HepG2 (cell line): ENCODE data around the gene ZNF343. TPM values are rescaled to one million over a fixed set of nuclear protein-coding genes. Genes with fewer than 3 reads are reported as not detected.

ENCODE experiments used
- ARNT2 ChIP-seq: sonication (generic); formaldehyde crosslinking; IDR thresholded peaks from 2 replicates; pipeline ENCODE4 v1.8.0; 2022; ENCODE audit warnings: mild to moderate bottlenecking, low read depth, missing genetic modification reagents, moderate library complexity
- DMTF1 ChIP-seq: sonication (generic); formaldehyde crosslinking; IDR thresholded peaks from 2 replicates; pipeline ENCODE4 v1.4.0; 2020; ENCODE audit warnings: mild to moderate bottlenecking, missing genetic modification reagents
- DPF2 ChIP-seq: sonication (generic); formaldehyde crosslinking; IDR thresholded peaks from 2 replicates; pipeline ENCODE4 v1.4.0; 2020; ENCODE audit warnings: mild to moderate bottlenecking, low read depth, missing genetic modification reagents, borderline replicate concordance
- FOXK2 ChIP-seq: fragments of 450-650 bp; IDR thresholded peaks from 2 replicates; pipeline ENCODE4 v1.6.1; 2016
- IRF2 ChIP-seq: IDR thresholded peaks from 2 replicates; pipeline ENCODE4 v1.6.1; 2018; ENCODE audit warnings: missing genetic modification reagents, missing compliant biosample characterization
- KDM2A ChIP-seq: sonication (generic); formaldehyde crosslinking; IDR thresholded peaks from 2 replicates; pipeline ENCODE4 v1.4.0; 2020; ENCODE audit warnings: low read depth, missing genetic modification reagents, borderline replicate concordance
- NFYC ChIP-seq: IDR thresholded peaks from 2 replicates; pipeline ENCODE4 v1.6.1; 2016; ENCODE audit warnings: missing genetic modification reagents, missing compliant biosample characterization
- RCOR2 ChIP-seq: IDR thresholded peaks from 2 replicates; pipeline ENCODE4 v1.6.1; 2016; ENCODE audit warnings: missing biosample characterization, missing genetic modification reagents
- REL ChIP-seq: sonication (generic); formaldehyde crosslinking; conservative IDR thresholded peaks from 2 replicates; pipeline ENCODE4 v1.8.0; 2022; ENCODE audit warnings: mild to moderate bottlenecking, missing genetic modification reagents, moderate library complexity
- SNAPC2 ChIP-seq: sonication (generic); formaldehyde crosslinking; IDR thresholded peaks from 2 replicates; pipeline ENCODE4 v1.8.1; 2022; ENCODE audit warnings: mild to moderate bottlenecking, missing genetic modification reagents
- SRSF9 ChIP-seq: fragments of 200-400 bp; formaldehyde crosslinking; IDR thresholded peaks from 2 replicates; pipeline ENCODE4 v1.6.1; 2018; ENCODE audit warnings: borderline replicate concordance, mild to moderate bottlenecking, low read depth, low read length; ENCODE audit not compliant: insufficient read depth, poor library complexity, severe bottlenecking
- SRY ChIP-seq: sonication (generic); formaldehyde crosslinking; IDR thresholded peaks from 2 replicates; pipeline ENCODE4 v1.8.0; 2022; ENCODE audit warnings: mild to moderate bottlenecking, missing genetic modification reagents
- TBX2 ChIP-seq: sonication (generic); formaldehyde crosslinking; IDR thresholded peaks from 2 replicates; pipeline ENCODE4 v1.5.0; 2020; ENCODE audit warnings: missing genetic modification reagents, mild to moderate bottlenecking, borderline replicate concordance
- TRAFD1 ChIP-seq: sonication (generic); formaldehyde crosslinking; IDR thresholded peaks from 2 replicates; pipeline ENCODE4 v1.5.1; 2020; ENCODE audit warnings: missing genetic modification reagents, mild to moderate bottlenecking, borderline replicate concordance
- U2AF2 ChIP-seq: fragments of 200-400 bp; formaldehyde crosslinking; IDR thresholded peaks from 2 replicates; pipeline ENCODE4 v1.6.1; 2017; ENCODE audit warnings: low read depth, mild to moderate bottlenecking, low read length
- ZNF235 ChIP-seq: sonication (generic); formaldehyde crosslinking; IDR thresholded peaks from 2 replicates; pipeline ENCODE4 v1.8.1; 2023; ENCODE audit warnings: mild to moderate bottlenecking, missing genetic modification reagents, borderline replicate concordance
- ZNF337 ChIP-seq: sonication (generic); formaldehyde crosslinking; IDR thresholded peaks from 2 replicates; pipeline ENCODE4 v1.5.1; 2020; ENCODE audit warnings: missing genetic modification reagents, low read depth, mild to moderate bottlenecking, borderline replicate concordance
- ZNF550 ChIP-seq: sonication (generic); formaldehyde crosslinking; IDR thresholded peaks from 2 replicates; pipeline ENCODE4 v1.4.0; 2020; ENCODE audit warnings: mild to moderate bottlenecking, missing genetic modification reagents, borderline replicate concordance
- ZNF749 ChIP-seq: sonication (generic); formaldehyde crosslinking; IDR thresholded peaks from 2 replicates; pipeline ENCODE4 v1.8.0; 2022; ENCODE audit warnings: mild to moderate bottlenecking, missing genetic modification reagents, moderate library complexity, borderline replicate concordance
- polyA plus RNA-seq, 8 experiments: library from polyadenylated mRNA; depleted of rRNA in 3 of 8; stranded (reverse) in 7 of 8; unstranded in 1 of 8; fragments of >200 nt; fragmentation: Illumina TruSeq in 4 of 8; extraction: Trizol in 4 of 8; gene quantifications; 2 replicates each; pipeline versions ENCODE4 v1.2.1 to v1.2.3, GENCODE V29; 2011 to 2016; ENCODE audit warnings: low read depth in 4 of 8, missing spikeins in 1 of 8, mixed read lengths in 1 of 8; ENCODE audit not compliant: insufficient read depth in 1 of 8
- total RNA-seq, 5 experiments: library from RNA; depleted of rRNA; stranded (reverse); fragments of >200 nt; fragmentation: Illumina TruSeq; extraction: Trizol; gene quantifications; 2 replicates each; pipeline ENCODE4 v1.2.3, GENCODE V29; 2016; ENCODE audit warnings: low read depth in 1 of 5
- TF ChIP-seq, protein P1 (sequence below): sonication (generic); formaldehyde crosslinking; IDR thresholded peaks from 2 replicates; pipeline ENCODE4 v1.4.0; 2020; ENCODE audit warnings: missing genetic modification reagents

The ZNF343 gene
- total and polyA plus RNA-seq, 2 of the 13 experiments (the other 11 are each of a cell fraction or from before 2014, with no cell fraction given): 16.4 to 22.1 TPM

DNA sequence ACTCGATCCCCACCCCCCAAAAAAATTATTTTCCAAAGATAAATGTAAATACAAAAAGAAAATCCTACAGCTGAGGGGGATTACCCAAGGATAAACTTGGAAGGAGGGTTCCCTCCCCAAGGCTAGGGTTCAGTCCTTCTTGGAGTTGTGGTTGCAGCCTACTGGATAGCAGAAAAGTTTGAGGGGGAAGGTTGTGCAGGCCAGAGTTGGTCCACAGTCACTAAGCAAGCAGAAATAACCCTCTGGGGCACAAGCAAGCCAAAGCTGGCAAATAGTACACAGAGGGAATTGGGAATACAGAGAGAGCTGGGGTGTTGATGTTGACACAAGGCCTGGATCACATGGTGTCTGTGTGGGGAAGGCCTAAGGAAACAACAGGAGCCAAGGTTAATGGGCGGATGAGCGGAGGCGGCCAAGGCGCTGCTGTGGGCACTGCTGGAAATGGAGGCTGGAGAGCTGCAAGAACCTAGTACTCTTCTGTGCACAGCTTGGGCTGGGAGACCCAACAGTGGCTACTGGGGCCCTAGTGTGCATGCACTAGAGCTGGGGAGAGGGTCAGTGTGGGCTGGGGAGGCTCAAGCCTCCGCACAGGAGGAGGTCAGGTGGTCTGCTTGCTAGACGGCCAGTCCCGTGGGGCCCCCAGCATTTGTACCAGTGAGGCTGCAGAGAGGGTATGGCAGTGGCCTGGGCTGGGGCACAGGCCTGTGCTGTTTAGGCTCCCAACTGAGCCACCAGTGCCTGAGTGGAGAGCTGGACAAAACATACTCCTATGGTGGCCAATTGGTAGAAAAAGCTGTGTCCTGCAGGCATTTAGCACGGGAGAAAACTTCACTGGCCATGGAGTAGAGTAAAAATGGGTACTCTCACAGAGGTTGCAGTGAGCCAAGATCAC lies 32.6 kb downstream of the ZNF343 start (continued):
- TF ChIP-seq, protein P1, sequence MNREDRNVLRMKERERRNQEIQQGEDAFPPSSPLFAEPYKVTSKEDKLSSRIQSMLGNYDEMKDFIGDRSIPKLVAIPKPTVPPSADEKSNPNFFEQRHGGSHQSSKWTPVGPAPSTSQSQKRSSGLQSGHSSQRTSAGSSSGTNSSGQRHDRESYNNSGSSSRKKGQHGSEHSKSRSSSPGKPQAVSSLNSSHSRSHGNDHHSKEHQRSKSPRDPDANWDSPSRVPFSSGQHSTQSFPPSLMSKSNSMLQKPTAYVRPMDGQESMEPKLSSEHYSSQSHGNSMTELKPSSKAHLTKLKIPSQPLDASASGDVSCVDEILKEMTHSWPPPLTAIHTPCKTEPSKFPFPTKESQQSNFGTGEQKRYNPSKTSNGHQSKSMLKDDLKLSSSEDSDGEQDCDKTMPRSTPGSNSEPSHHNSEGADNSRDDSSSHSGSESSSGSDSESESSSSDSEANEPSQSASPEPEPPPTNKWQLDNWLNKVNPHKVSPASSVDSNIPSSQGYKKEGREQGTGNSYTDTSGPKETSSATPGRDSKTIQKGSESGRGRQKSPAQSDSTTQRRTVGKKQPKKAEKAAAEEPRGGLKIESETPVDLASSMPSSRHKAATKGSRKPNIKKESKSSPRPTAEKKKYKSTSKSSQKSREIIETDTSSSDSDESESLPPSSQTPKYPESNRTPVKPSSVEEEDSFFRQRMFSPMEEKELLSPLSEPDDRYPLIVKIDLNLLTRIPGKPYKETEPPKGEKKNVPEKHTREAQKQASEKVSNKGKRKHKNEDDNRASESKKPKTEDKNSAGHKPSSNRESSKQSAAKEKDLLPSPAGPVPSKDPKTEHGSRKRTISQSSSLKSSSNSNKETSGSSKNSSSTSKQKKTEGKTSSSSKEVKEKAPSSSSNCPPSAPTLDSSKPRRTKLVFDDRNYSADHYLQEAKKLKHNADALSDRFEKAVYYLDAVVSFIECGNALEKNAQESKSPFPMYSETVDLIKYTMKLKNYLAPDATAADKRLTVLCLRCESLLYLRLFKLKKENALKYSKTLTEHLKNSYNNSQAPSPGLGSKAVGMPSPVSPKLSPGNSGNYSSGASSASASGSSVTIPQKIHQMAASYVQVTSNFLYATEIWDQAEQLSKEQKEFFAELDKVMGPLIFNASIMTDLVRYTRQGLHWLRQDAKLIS (CRISPR knock-in tag): no peak
- TF ChIP-seq TRAFD1 (CRISPR knock-in tag): peak; percentile 95; the same call in 1 of the 2 replicates
- TF ChIP-seq ZNF749 (CRISPR knock-in tag): no peak
- no peak; the same call in 1 of the 2 replicates for TF ChIP-seq RCOR2 (CRISPR knock-in tag)
- no peak for TF ChIP-seq SRSF9
- TF ChIP-seq ZNF550: no peak
- TF ChIP-seq KDM2A (CRISPR knock-in tag): 0 out of 2 replicates have a peak, but pooled peaks have one; percentile 59
- TF ChIP-seq DMTF1: no peak
- peak; percentile 94 for TF ChIP-seq FOXK2
- no peak for TF ChIP-seq SRY
- no peak for TF ChIP-seq REL (CRISPR knock-in tag)
- peak; percentile 73 for TF ChIP-seq DPF2 (CRISPR knock-in tag)
- no peak for TF ChIP-seq ARNT2 (CRISPR knock-in tag)
- TF ChIP-seq NFYC (CRISPR knock-in tag): no peak
- TF ChIP-seq U2AF2: no peak
- TF ChIP-seq ZNF235: no peak
- 0 out of 2 replicates have a peak, but pooled peaks have one; percentile 84 for TF ChIP-seq ZNF337 (CRISPR knock-in tag)
- peak; percentile 95 for TF ChIP-seq TBX2 (CRISPR knock-in tag)
- TF ChIP-seq SNAPC2 (CRISPR knock-in tag): peak; percentile 53; the same call in 1 of the 2 replicates
- peak; percentile 96 for TF ChIP-seq IRF2 (CRISPR knock-in tag)
